C4-2B (cell line): ENCODE results near the gene HAUS3.

Experiments used
- H3K27ac ChIP-seq: fragments of 450-650 bp; 2 replicates; pipeline ENCODE4 v1.5.1; 2017
- ZFX ChIP-seq: fragments of 450-650 bp; IDR thresholded peaks from 2 replicates; pipeline ENCODE4 v1.6.1; 2017
- TF ChIP-seq, protein P1 (sequence below): fragments of 450-650 bp; conservative IDR thresholded peaks from 2 replicates; pipeline ENCODE4 v1.5.1; 2017; ENCODE audit warnings: mild to moderate bottlenecking

The HAUS3 gene

DNA sequence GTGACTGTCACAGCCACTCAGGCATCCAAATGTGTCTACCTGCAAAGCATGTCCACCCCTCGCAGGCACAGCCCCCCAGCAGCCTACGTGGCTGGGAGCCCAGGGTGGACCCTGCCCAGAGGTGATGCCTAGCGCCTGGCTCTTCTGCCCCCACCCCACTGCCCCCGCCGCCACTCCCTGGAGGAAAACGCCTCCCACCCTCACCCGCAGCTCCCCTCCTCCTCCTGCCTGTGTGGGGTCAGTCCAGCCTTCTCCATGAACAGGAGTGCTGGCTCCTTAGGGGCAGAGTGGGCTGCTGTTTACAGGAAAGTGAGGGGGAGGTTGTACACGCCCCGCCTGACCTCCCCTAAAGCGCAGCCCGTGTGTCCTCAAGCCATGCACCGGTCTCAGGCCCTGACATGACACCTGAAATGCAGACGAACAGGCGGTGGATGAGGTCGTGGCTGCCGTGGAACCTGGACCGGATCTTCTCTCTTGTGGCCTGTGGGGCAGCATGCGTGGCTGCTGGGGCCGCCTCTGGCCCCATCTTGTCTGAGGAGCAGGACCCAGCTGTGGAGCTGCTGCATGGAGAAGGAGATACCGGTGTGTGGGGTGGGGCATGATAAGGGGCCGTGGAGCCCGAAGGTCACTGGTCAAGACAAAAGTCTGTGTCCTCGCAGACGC is 31.9 kb upstream of the HAUS3 start:
- no peak overlapping the region for H3K27ac ChIP-seq
- TF ChIP-seq ZFX, result no peak
- TF ChIP-seq, protein P1, sequence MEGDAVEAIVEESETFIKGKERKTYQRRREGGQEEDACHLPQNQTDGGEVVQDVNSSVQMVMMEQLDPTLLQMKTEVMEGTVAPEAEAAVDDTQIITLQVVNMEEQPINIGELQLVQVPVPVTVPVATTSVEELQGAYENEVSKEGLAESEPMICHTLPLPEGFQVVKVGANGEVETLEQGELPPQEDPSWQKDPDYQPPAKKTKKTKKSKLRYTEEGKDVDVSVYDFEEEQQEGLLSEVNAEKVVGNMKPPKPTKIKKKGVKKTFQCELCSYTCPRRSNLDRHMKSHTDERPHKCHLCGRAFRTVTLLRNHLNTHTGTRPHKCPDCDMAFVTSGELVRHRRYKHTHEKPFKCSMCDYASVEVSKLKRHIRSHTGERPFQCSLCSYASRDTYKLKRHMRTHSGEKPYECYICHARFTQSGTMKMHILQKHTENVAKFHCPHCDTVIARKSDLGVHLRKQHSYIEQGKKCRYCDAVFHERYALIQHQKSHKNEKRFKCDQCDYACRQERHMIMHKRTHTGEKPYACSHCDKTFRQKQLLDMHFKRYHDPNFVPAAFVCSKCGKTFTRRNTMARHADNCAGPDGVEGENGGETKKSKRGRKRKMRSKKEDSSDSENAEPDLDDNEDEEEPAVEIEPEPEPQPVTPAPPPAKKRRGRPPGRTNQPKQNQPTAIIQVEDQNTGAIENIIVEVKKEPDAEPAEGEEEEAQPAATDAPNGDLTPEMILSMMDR, result no peak

DNA sequence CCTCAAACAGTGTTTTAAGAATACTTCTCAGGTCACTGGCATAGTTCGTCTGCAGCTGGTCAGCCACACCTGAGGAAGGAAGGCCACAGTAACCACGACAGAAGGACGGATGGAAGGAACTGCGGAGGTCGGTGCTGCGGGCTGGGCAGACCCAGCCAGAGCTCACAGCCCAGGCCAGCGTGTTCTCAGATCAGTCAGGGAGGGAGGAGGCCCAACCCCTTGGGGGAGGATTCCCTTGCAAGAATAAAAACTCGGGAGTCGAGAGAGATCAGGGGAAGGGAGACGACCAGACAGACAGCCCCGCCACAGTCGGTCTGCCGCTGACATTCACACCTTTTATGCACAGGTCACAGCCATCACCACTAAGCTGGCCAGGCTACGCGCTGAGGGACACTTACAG is 31.3 kb upstream of the HAUS3 start:
- TF ChIP-seq, protein P1, result no peak
- no peak for TF ChIP-seq ZFX
- H3K27ac ChIP-seq, result no peak overlapping the region

DNA sequence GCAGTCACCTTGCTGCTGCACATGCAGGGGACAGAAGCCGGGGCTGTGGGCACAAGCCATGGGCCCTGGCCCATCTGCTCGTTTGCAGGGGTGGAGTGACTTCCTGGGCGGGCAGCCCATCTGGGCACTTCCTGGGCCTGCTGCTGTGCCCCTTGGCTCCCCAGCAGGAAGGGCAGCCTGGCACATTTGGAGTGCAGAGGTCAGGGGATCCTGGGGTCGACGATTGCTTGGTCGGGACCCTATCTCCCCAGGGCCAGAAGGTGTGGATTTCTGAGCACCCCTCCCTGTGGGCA is 30.9 kb upstream of the HAUS3 start:
- TF ChIP-seq, protein P1, result no peak
- TF ChIP-seq ZFX, result no peak
- no peak overlapping the region for H3K27ac ChIP-seq

DNA sequence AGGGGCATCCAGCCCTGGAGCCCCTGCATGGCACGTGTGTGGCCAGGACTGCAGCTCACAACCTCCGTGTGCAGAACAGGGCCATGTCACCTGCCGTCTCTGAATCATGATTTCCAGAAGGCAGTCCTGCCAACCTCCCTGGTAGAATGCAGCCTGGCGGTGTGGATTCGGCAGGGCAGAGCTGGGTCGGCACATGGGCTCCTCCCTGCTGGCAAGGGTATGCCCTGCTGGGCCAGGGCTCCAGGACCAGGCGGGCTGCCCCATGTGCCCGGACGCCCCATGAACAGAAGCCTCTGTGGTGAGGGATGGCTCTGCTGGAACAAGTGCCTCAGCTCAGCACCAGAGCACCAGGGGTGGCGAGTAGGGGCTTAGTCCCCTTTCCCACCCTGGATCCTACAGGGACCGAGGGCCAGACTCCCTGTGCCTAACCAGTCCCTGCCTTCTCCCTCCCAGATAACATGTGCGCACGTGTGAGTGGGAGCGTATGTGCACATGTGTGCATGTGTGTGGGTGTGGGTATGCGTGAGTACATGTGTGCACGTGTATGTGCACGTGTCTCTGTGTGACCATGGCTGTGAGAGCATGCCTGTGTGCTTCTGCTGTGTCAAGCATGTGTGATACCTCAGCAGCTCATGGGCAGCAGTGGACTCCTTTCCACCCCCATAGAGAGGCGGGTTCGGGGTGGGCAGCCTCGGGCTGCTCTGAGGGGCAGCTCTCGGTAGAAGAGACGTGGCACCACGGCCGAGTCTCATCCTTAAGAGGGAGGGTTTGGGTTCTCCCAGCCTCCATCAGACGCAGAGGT is 30.3 kb upstream of the HAUS3 start:
- H3K27ac ChIP-seq, result no peak overlapping the region
- TF ChIP-seq, protein P1, result no peak
- no peak for TF ChIP-seq ZFX

DNA sequence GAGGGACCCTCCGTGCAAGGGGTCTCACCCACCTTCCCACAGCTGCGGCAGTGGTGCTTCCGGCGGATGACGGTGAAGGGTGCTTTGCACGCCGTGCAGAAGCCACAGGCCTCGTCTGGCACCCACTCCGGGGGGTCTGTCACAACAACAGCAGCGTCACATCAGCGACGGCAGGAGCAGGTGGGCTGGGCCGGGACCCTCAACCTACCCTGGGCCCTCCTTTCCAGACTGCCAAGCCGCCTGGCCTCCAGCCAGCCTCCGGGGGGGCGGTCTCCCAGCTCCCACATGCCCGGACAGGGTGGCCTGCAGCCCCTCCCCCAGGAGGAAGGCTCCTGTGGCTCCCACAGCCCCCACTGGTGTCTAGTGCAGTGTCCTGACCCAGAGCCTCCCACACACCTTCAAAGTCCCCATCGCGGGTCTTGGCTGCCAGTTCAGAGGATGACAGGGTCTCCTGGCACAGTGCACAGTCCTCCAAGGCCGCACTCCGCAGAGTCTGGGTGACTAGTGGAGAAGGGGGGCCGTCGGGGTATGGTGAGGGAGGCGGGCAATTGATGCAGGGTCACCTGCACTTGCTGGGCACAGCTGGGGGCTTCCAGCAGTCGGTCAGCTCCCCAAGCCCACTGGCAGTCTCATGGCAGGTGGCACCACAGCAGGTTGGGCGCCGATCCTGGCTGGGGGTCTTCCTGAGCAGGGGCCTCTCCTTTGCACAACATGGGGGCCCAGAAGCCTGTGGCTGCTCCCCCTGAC is 29.5 kb upstream of the HAUS3 start:
- no peak overlapping the region for H3K27ac ChIP-seq
- TF ChIP-seq, protein P1, result no peak
- no peak for TF ChIP-seq ZFX

DNA sequence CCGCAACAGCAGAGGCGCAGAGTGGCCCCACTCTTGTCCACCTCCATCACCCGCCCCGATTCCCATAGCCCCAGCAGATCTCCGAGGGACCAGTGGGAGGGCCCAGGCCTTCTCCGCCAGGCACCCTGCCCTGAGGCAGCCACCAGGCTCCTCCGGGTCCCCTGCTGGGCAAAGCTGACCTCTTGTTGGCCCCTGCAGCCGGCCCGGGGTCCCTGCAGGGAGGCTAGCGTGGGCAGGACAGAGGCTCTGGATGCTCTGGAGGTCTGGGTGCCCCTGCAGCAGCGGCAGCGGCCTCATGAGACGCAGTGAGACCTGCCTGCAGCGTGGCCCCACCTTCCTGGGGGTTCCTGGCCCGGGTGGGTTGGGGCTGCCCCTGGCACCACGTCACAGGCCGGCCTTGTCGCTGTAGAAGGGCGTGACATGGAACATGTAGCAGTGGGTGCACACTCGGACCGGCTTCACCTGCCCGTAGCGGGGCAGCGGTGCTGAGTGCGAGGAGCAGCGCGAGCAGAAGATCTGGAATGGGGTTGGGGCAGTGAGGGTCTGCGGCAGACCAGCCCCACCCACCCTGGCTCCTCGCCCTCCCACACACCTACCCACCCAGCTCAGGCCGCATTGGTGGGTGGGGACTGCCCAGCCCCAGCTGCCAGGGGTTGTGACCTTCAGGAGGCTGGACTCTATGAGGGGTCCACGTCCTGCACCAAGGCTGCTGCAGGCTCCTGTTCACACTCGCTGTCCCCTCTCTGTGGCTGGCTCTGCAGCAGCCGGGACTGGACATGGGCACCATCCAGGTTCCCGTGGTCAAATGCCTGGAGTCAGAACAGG is 28.6 kb upstream of the HAUS3 start:
- no peak overlapping the region for H3K27ac ChIP-seq
- TF ChIP-seq, protein P1, result no peak
- TF ChIP-seq ZFX, result no peak
